ENCODE results near the gene OAS3.

The OAS3 gene

DNA sequence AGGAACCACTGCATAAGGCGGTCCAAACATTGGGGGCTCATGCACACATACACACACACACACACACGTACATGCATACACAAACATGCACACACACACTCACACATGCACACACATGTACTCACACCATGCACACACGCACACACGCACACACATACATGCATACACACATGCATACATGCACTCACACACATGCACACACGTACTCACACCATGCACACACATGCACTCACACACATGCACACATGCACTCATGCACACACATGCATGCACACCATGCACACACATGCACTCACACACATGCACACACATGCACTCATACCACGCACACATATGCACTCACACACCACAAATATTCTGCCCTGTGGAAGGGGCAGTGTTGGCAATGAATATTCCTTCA lies 62.2 kb downstream of the OAS3 start:
- CTCF ChIA-PET = interaction anchor here (0.5 kb wide), 1 partner anchor 16 kb away, joined by 3 read pairs; no protein-coding TSS in a partner anchor
- no peaks in the 10 kb centered on the region for H3K4me1 ChIP-seq (ENCODE audit: control insufficient read depth, insufficient read depth, low read length)
- no peaks in the 10 kb centered on the region for H3K36me3 ChIP-seq (ENCODE audit: control insufficient read depth in 2 of 2, insufficient read depth in 1 of 2, low read length in 2 of 2)
- no peak overlapping the region for H3K27ac ChIP-seq (ENCODE audit: extremely low read depth, low read depth, low read length)
- no peaks in the 10 kb centered on the region for H3K9me3 ChIP-seq (ENCODE audit: control insufficient read depth, insufficient read depth, low read depth, low read length)
- POLR2A ChIA-PET = no interaction called here
- no peak for TF ChIP-seq ZIC2 (tag by site-specific recombination; IDR thresholded peaks at IDR 0.05)
- no peak for TF ChIP-seq ZNF302 (tag by site-specific recombination; IDR thresholded peaks at IDR 0.05; ENCODE audit: low read depth)
- no peak for TF ChIP-seq ZNF530 (tag by site-specific recombination; IDR thresholded peaks at IDR 0.05; ENCODE audit: low read depth)
- no peak for TF ChIP-seq RBAK (tag by site-specific recombination; IDR thresholded peaks at IDR 0.05)
- TF ChIP-seq, protein P1, sequence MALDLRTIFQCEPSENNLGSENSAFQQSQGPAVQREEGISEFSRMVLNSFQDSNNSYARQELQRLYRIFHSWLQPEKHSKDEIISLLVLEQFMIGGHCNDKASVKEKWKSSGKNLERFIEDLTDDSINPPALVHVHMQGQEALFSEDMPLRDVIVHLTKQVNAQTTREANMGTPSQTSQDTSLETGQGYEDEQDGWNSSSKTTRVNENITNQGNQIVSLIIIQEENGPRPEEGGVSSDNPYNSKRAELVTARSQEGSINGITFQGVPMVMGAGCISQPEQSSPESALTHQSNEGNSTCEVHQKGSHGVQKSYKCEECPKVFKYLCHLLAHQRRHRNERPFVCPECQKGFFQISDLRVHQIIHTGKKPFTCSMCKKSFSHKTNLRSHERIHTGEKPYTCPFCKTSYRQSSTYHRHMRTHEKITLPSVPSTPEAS (tag by site-specific recombination; IDR thresholded peaks at IDR 0.05) = peak; percentile 92
- no peak for TF ChIP-seq ZNF514 (tag by site-specific recombination; IDR thresholded peaks at IDR 0.05)
- TF ChIP-seq ZBTB48 (tag by site-specific recombination; IDR thresholded peaks at IDR 0.05) = no peak
- TF ChIP-seq, protein P2, sequence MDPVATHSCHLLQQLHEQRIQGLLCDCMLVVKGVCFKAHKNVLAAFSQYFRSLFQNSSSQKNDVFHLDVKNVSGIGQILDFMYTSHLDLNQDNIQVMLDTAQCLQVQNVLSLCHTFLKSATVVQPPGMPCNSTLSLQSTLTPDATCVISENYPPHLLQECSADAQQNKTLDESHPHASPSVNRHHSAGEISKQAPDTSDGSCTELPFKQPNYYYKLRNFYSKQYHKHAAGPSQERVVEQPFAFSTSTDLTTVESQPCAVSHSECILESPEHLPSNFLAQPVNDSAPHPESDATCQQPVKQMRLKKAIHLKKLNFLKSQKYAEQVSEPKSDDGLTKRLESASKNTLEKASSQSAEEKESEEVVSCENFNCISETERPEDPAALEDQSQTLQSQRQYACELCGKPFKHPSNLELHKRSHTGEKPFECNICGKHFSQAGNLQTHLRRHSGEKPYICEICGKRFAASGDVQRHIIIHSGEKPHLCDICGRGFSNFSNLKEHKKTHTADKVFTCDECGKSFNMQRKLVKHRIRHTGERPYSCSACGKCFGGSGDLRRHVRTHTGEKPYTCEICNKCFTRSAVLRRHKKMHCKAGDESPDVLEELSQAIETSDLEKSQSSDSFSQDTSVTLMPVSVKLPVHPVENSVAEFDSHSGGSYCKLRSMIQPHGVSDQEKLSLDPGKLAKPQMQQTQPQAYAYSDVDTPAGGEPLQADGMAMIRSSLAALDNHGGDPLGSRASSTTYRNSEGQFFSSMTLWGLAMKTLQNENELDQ (tag by site-specific recombination; IDR thresholded peaks at IDR 0.05; ENCODE audit: low read depth) = no peak
- TF ChIP-seq GFI1B (tag by site-specific recombination; IDR thresholded peaks at IDR 0.05) = no peak
- no peak for TF ChIP-seq ZNF571 (tag by site-specific recombination; IDR thresholded peaks at IDR 0.05)
- TF ChIP-seq, protein P3, sequence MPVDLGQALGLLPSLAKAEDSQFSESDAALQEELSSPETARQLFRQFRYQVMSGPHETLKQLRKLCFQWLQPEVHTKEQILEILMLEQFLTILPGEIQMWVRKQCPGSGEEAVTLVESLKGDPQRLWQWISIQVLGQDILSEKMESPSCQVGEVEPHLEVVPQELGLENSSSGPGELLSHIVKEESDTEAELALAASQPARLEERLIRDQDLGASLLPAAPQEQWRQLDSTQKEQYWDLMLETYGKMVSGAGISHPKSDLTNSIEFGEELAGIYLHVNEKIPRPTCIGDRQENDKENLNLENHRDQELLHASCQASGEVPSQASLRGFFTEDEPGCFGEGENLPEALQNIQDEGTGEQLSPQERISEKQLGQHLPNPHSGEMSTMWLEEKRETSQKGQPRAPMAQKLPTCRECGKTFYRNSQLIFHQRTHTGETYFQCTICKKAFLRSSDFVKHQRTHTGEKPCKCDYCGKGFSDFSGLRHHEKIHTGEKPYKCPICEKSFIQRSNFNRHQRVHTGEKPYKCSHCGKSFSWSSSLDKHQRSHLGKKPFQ (tag by site-specific recombination; IDR thresholded peaks at IDR 0.05) = peak; percentile 80
- TF ChIP-seq, protein P4, sequence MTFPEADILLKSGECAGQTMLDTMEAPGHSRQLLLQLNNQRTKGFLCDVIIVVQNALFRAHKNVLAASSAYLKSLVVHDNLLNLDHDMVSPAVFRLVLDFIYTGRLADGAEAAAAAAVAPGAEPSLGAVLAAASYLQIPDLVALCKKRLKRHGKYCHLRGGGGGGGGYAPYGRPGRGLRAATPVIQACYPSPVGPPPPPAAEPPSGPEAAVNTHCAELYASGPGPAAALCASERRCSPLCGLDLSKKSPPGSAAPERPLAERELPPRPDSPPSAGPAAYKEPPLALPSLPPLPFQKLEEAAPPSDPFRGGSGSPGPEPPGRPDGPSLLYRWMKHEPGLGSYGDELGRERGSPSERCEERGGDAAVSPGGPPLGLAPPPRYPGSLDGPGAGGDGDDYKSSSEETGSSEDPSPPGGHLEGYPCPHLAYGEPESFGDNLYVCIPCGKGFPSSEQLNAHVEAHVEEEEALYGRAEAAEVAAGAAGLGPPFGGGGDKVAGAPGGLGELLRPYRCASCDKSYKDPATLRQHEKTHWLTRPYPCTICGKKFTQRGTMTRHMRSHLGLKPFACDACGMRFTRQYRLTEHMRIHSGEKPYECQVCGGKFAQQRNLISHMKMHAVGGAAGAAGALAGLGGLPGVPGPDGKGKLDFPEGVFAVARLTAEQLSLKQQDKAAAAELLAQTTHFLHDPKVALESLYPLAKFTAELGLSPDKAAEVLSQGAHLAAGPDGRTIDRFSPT (tag by site-specific recombination; IDR thresholded peaks at IDR 0.05) = no peak
- TF ChIP-seq ZNF426 (tag by site-specific recombination; IDR thresholded peaks at IDR 0.05) = no peak
- TF ChIP-seq ZNF24 (tag by site-specific recombination; IDR thresholded peaks at IDR 0.05) = no peak
- TF ChIP-seq, protein P5, sequence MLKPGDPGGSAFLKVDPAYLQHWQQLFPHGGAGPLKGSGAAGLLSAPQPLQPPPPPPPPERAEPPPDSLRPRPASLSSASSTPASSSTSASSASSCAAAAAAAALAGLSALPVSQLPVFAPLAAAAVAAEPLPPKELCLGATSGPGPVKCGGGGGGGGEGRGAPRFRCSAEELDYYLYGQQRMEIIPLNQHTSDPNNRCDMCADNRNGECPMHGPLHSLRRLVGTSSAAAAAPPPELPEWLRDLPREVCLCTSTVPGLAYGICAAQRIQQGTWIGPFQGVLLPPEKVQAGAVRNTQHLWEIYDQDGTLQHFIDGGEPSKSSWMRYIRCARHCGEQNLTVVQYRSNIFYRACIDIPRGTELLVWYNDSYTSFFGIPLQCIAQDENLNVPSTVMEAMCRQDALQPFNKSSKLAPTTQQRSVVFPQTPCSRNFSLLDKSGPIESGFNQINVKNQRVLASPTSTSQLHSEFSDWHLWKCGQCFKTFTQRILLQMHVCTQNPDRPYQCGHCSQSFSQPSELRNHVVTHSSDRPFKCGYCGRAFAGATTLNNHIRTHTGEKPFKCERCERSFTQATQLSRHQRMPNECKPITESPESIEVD (tag by site-specific recombination; IDR thresholded peaks at IDR 0.05) = no peak
- no peak overlapping the region for H3K4me3 ChIP-seq (ENCODE audit: low read depth, low read length)

DNA sequence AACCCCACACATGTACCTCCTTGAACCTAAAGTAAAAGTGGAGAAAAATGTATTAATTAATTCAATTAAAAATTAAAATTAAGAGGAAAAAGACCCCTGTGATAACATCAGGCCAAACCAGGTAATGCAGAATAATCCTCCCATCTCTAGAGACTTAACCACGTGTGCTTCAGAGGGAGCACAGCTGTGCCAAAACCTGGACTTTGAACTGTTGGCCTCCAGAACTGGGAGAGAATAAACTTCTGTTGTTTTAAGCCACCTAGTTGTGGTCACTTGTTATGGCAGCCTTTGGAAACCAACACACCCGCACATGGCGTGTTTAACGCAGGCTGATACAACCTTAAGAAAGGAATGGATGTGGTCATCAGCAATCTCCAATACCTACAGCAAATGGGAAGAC lies 63.9 kb downstream of the OAS3 start:
- POLR2A ChIA-PET = no interaction called here
- CTCF ChIA-PET = interaction anchor here (1.3 kb wide), 1 partner anchor 47 kb away, joined by 3 read pairs; no protein-coding TSS in a partner anchor
- Histone ChIP-seq H3K9me3 (ENCODE audit: control insufficient read depth, insufficient read depth, low read depth, low read length) (no peaks in the 10 kb centered on the region), H3K27ac (ENCODE audit: extremely low read depth, low read depth, low read length) (no peak overlapping the region), H3K36me3 (ENCODE audit: control insufficient read depth in 2 of 2, insufficient read depth in 1 of 2, low read length in 2 of 2) (no peaks in the 10 kb centered on the region), H3K4me3 (ENCODE audit: low read depth, low read length) (no peak overlapping the region), H3K4me1 (ENCODE audit: control insufficient read depth, insufficient read depth, low read length) (no peaks in the 10 kb centered on the region)
- TF ChIP-seq ZNF521 (tag by site-specific recombination; IDR thresholded peaks at IDR 0.05) (no peak), ZNF2 (tag by site-specific recombination; IDR thresholded peaks at IDR 0.05) (no peak), ZNF549 (tag by site-specific recombination; IDR thresholded peaks at IDR 0.05) (no peak), TRIM28 (IDR thresholded peaks at IDR 0.05; ENCODE audit: borderline replicate concordance, low read length) (no peak), ZBTB48 (tag by site-specific recombination; IDR thresholded peaks at IDR 0.05) (no peak), HOXA7 (CRISPR knock-in tag; IDR thresholded peaks at IDR 0.05; ENCODE audit: borderline replicate concordance) (no peak)
- TF ChIP-seq, protein P4 (tag by site-specific recombination; IDR thresholded peaks at IDR 0.05) = no peak
- TF ChIP-seq, protein P6, sequence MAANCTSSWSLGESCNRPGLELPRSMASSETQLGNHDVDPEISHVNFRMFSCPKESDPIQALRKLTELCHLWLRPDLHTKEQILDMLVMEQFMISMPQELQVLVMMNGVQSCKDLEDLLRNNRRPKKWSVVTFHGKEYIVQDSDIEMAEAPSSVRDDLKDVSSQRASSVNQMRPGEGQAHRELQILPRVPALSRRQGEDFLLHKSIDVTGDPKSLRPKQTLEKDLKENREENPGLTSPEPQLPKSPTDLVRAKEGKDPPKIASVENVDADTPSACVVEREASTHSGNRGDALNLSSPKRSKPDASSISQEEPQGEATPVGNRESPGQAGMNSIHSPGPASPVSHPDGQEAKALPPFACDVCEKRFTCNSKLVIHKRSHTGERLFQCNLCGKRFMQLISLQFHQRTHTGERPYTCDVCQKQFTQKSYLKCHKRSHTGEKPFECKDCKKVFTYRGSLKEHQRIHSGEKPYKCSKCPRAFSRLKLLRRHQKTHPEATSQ (tag by site-specific recombination; IDR thresholded peaks at IDR 0.05) = no peak
